HG02870 (cell line): Measurements from ENCODE around the gene TRAM1L1.
A peak's percentile ranks its signal among the peaks of the same experiment; 100 is the strongest.

ENCODE experiments used
- ATAC-seq: cut with Tn5 transposase; IDR thresholded peaks from one replicate; pipeline ENCODE4 v1.9.1; 2021; ENCODE audit warnings: mild to moderate bottlenecking, moderate library complexity; ENCODE audit not compliant: unreplicated experiment

The TRAM1L1 gene

GRCh38 chr4:117084866-117085701 is at the start of gene TRAM1L1:
TSS of gene TRAM1L1 (minus strand) at chr4:117085576. CDS start at chr4:117085393, 183 bp downstream.
- ATAC-seq = no peak

GRCh38 chr4:117134386-117134785 is 49.0 kb upstream of the TRAM1L1 start:
- ATAC-seq = peak; percentile 55

GRCh38 chr4:117096886-117097285 is 11.5 kb upstream of the TRAM1L1 start:
- no peak for ATAC-seq

- no peak for ATAC-seq
These were observed 11.1 kb upstream of the TRAM1L1 start for GRCh38 chr4:117096462-117096861.

- no peak for ATAC-seq
These were observed 8.2 kb upstream of the TRAM1L1 start for GRCh38 chr4:117093571-117093970.

- no peak for ATAC-seq
These were observed 7.6 kb downstream of the TRAM1L1 start for GRCh38 chr4:117077760-117078159.

GRCh38 chr4:117068120-117068519 is 17.3 kb downstream of the TRAM1L1 start:
- no peak for ATAC-seq

- no peak for ATAC-seq
These were observed 21.2 kb downstream of the TRAM1L1 start for GRCh38 chr4:117063961-117064696.

- no peak for ATAC-seq
These were observed 42.4 kb downstream of the TRAM1L1 start for GRCh38 chr4:117042962-117043361.
